MM.1S (cell line): ENCODE measurements around the gene KCNJ15.
A peak's percentile ranks its signal among the peaks of the same experiment; 100 is the strongest.

Experiments used
- DNase-seq: peaks from one replicate; pipeline ENCODE4 v3.0.0-alpha.2; 2015
- H2AFZ ChIP-seq: fragments of 300-600 bp; sonication (generic); 2 replicates; pipeline ENCODE4 v1.6.0; 2016; ENCODE audit warnings: antibody characterized with exemption, low read length
- H3F3A ChIP-seq: fragments of 300-600 bp; sonication (generic); 2 replicates; pipeline ENCODE4 v1.6.1; 2016; ENCODE audit warnings: mild to moderate bottlenecking, antibody characterized with exemption, low read length, moderate library complexity, mixed read lengths; ENCODE audit not compliant: insufficient read depth
- H3K27ac ChIP-seq: fragments of 300-600 bp; sonication (generic); 2 replicates; pipeline ENCODE4 v1.5.1; 2016; ENCODE audit warnings: mild to moderate bottlenecking, low read length
- H3K27me3 ChIP-seq: fragments of 300-600 bp; sonication (generic); replicated peaks from 2 replicates; pipeline ENCODE4 v1.6.0; 2016; ENCODE audit warnings: low read length; ENCODE audit not compliant: insufficient read depth
- H3K36me3 ChIP-seq: fragments of 300-600 bp; sonication (generic); replicated peaks from 2 replicates; pipeline ENCODE4 v1.6.1; 2016; ENCODE audit warnings: mild to moderate bottlenecking, low read length, mixed read lengths; ENCODE audit not compliant: insufficient read depth
- H3K4me1 ChIP-seq: fragments of 300-600 bp; sonication (generic); 2 replicates; pipeline ENCODE4 v1.6.1; 2016; ENCODE audit warnings: low read length, mixed read lengths
- H3K4me2 ChIP-seq: fragments of 300-600 bp; sonication (generic); 2 replicates; pipeline ENCODE4 v1.6.0; 2016; ENCODE audit warnings: low read depth, low read length
- H3K4me3 ChIP-seq: fragments of 300-600 bp; sonication (generic); 2 replicates; pipeline ENCODE4 v1.5.1; 2016; ENCODE audit warnings: low read length, mixed read lengths
- H3K79me2 ChIP-seq: fragments of 300-600 bp; sonication (generic); 2 replicates; pipeline ENCODE4 v1.6.1; 2016; ENCODE audit warnings: mixed run types, low read length, mixed read lengths
- H3K9ac ChIP-seq: fragments of 300-600 bp; sonication (generic); 2 replicates; pipeline ENCODE4 v1.6.1; 2016; ENCODE audit warnings: low read length, mixed read lengths
- H3K9me2 ChIP-seq: fragments of 300-600 bp; sonication (generic); replicated peaks from 2 replicates; pipeline ENCODE4 v1.6.1; 2016; ENCODE audit warnings: mild to moderate bottlenecking, low read length, mixed read lengths; ENCODE audit not compliant: insufficient read depth
- H3K9me3 ChIP-seq: fragments of 300-600 bp; sonication (generic); replicated peaks from 2 replicates; pipeline ENCODE4 v1.6.1; 2016; ENCODE audit warnings: mild to moderate bottlenecking, low read length, mixed read lengths; ENCODE audit not compliant: insufficient read depth
- H4K20me1 ChIP-seq: fragments of 300-600 bp; sonication (generic); 2 replicates; pipeline ENCODE4 v1.6.1; 2016; ENCODE audit warnings: mild to moderate bottlenecking, low read length, moderate library complexity, mixed read lengths; ENCODE audit not compliant: insufficient read depth
- EZH2 ChIP-seq: fragments of 300-600 bp; sonication (generic); optimal IDR thresholded peaks from 2 replicates; pipeline ENCODE3; 2017; ENCODE audit warnings: low read depth, mild to moderate bottlenecking, antibody characterized with exemption, low read length, mixed read lengths
- EZH2phosphoT487 ChIP-seq: fragments of 300-600 bp; sonication (generic); IDR thresholded peaks from 2 replicates; pipeline ENCODE4 v1.6.1; 2018; ENCODE audit warnings: antibody characterized with exemption, low read length
- TF ChIP-seq, protein P1 (sequence below): fragments of 300-600 bp; sonication (generic); IDR thresholded peaks from 2 replicates; pipeline ENCODE4 v1.5.1; 2016; ENCODE audit warnings: antibody characterized with exemption, low read length, mixed read lengths

Gene KCNJ15

DNA sequence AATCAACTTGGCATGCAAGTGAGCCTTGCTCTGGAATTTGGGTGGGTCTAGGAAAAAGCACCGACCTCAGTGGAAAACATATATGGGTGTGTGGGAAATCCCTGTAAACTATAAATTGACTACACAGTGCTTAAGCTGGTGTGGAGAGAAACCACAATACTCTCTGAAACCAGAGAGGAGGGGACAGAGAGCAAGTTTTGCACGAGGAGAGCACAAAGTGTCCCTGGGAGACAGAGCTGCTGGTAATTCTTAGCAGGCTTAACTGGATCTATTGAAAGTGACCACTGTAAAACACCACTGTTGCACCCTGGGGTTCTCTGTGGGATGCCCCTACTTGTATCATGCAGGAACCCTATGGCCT, 12.8 kb downstream of the KCNJ15 start:
- DNase-seq: peak; percentile 95
- Histone ChIP-seq H3K36me3 (no peaks in the 10 kb centered on the region), H3K4me2 (peak overlapping the region; percentile 81), H3F3A (peaks cover 45% of the 10 kb centered on the region), H3K27ac (peak overlapping the region; percentile 85), H4K20me1 (no peaks in the 10 kb centered on the region), H3K4me3 (peak overlapping the region; percentile 42), H3K79me2 (no peaks in the 10 kb centered on the region), H2AFZ (peak overlapping the region; percentile 46), H3K9me3 (no peaks in the 10 kb centered on the region), H3K27me3 (no peaks in the 10 kb centered on the region), H3K9ac (peak overlapping the region; percentile 65), H3K4me1 (peaks cover 64% of the 10 kb centered on the region), H3K9me2 (no peaks in the 10 kb centered on the region)
- no peak for TF ChIP-seq EZH2phosphoT487
- no peak for TF ChIP-seq EZH2
- TF ChIP-seq, protein P1, sequence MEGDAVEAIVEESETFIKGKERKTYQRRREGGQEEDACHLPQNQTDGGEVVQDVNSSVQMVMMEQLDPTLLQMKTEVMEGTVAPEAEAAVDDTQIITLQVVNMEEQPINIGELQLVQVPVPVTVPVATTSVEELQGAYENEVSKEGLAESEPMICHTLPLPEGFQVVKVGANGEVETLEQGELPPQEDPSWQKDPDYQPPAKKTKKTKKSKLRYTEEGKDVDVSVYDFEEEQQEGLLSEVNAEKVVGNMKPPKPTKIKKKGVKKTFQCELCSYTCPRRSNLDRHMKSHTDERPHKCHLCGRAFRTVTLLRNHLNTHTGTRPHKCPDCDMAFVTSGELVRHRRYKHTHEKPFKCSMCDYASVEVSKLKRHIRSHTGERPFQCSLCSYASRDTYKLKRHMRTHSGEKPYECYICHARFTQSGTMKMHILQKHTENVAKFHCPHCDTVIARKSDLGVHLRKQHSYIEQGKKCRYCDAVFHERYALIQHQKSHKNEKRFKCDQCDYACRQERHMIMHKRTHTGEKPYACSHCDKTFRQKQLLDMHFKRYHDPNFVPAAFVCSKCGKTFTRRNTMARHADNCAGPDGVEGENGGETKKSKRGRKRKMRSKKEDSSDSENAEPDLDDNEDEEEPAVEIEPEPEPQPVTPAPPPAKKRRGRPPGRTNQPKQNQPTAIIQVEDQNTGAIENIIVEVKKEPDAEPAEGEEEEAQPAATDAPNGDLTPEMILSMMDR: no peak; the same call in 1 of the 2 replicates

DNA sequence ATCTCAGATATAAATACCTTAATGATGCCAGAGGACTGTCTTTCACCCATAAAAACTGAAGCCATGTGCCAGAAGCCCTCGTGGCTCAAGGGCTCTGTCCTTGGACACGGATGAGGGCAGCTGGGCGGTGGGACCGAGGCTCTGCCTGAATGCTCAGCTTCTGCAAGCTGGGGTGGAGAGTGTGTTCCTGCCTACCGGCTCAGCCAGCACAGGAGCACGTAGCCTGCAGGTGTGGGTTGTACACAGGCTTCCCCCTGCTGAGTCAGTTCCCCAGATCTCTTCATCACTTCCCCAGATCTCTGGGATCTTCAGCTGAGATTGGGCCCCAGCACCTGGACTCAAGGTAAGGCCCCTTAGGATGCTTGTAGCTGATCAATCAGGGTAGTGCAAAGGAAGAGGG, 15.4 kb downstream of the KCNJ15 start:
- Histone ChIP-seq H3K4me2 (peak overlapping the region; percentile 43), H4K20me1 (no peaks in the 10 kb centered on the region), H3K9me2 (no peaks in the 10 kb centered on the region), H3K27ac (peak overlapping the region; percentile 60; the same call in 1 of the 2 replicates), H3K36me3 (no peaks in the 10 kb centered on the region), H2AFZ (peak overlapping the region; percentile 45), H3K4me3 (peak overlapping the region; percentile 7; the same call in 1 of the 2 replicates), H3K27me3 (no peaks in the 10 kb centered on the region), H3F3A (peaks cover 45% of the 10 kb centered on the region), H3K9ac (peak overlapping the region; percentile 26; the same call in 1 of the 2 replicates), H3K9me3 (no peaks in the 10 kb centered on the region), H3K4me1 (peaks cover 59% of the 10 kb centered on the region), H3K79me2 (no peaks in the 10 kb centered on the region)
- DNase-seq: peak; percentile 91
- TF ChIP-seq EZH2phosphoT487 (no peak), EZH2 (no peak)
- TF ChIP-seq, protein P1: no peak

DNA sequence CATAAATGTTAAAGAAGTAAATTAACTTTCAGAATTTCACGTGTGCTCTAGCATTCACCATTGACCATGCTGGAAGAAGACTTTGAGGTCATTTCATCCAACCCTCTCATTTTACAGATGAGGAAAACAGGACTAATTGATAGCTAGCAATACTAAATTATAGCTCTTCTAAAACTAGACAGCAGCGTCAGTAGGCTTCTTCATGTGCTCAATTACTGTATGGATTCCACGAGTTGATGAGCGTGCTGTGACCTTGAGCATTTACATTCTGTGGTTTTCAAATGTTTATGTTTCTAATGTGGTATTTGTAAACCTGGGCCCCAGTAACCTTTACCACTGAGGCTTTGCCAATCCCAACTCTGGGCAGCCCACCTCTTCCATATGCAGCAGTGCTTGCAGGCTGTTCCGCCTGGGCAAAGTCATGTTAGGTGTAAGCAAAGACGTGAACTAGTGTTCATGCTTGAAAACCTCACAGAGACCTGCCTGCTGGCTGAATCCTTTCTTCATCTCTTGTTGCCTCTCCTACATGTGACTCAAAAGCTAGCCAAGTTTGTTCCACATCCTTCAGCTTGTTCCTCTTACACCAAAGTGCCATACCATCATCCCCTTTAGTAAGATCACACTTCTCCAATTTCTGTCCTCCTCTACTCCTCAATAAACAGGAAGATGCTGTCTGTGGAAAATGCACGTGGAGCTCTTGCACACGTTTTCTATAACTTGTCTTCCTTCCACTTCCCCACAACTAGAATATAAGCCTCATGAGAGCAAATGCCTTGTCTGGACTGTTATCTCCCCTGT, 17.2 kb downstream of the KCNJ15 start:
- H3K4me2 ChIP-seq: no peak overlapping the region
- H3K36me3 ChIP-seq: no peaks in the 10 kb centered on the region
- H3K9ac ChIP-seq: no peak overlapping the region
- H3K27me3 ChIP-seq: no peaks in the 10 kb centered on the region
- H3K79me2 ChIP-seq: no peaks in the 10 kb centered on the region
- peaks cover 28% of the 10 kb centered on the region for H3F3A ChIP-seq
- H2AFZ ChIP-seq: no peak overlapping the region
- no peaks in the 10 kb centered on the region for H3K9me2 ChIP-seq
- peaks cover 42% of the 10 kb centered on the region for H3K4me1 ChIP-seq
- H4K20me1 ChIP-seq: no peaks in the 10 kb centered on the region
- H3K9me3 ChIP-seq: no peaks in the 10 kb centered on the region
- no peak overlapping the region for H3K27ac ChIP-seq
- TF ChIP-seq EZH2phosphoT487 (no peak), EZH2 (no peak)
- TF ChIP-seq, protein P1: no peak
- no peak overlapping the region for H3K4me3 ChIP-seq
- no peak for DNase-seq
